HL-60 (cell line): Measurements from ENCODE around the gene DKK3.

Source experiments
- DNase-seq, 2 experiments: peaks; one replicate each; pipeline ENCODE4 v3.0.0-alpha.2; 2010 to 2020; ENCODE audit warnings: low read depth in 1 of 2, low spot score in 1 of 2
- H3K27ac ChIP-seq: fragments of 250-450 bp; sonication (Bioruptor Pico); replicated peaks from 2 replicates; pipeline ENCODE4 v1.5.1; 2020; ENCODE audit warnings: mild to moderate bottlenecking, moderate library complexity
- H3K27me3 ChIP-seq: fragments of 250-450 bp; sonication (Bioruptor Pico); 2 replicates; pipeline ENCODE4 v1.5.1; 2021; ENCODE audit warnings: mild to moderate bottlenecking, moderate library complexity; ENCODE audit not compliant: insufficient read depth, poor library complexity, severe bottlenecking
- H3K4me3 ChIP-seq: replicated peaks from 2 replicates; pipeline ENCODE4 v1.5.1; 2011; ENCODE audit warnings: mild to moderate bottlenecking, control low read depth, low read length; ENCODE audit not compliant: insufficient read depth
- CTCF ChIP-seq: IDR thresholded peaks from one replicate; pipeline ENCODE4 v1.5.1; 2011; ENCODE audit warnings: low read length, control low read depth, inconsistent platforms; ENCODE audit not compliant: insufficient read depth
- GABPA ChIP-seq: IDR thresholded peaks from 2 replicates; pipeline ENCODE4 v1.6.1; 2012; ENCODE audit warnings: low read depth
- POLR2AphosphoS5 ChIP-seq: IDR thresholded peaks from 2 replicates; pipeline ENCODE4 v1.6.1; 2012; ENCODE audit warnings: low read depth
- REST ChIP-seq: IDR thresholded peaks from 2 replicates; pipeline ENCODE4 v1.6.1; 2012; ENCODE audit warnings: low read depth; ENCODE audit not compliant: insufficient replicate concordance
- SPI1 ChIP-seq: IDR thresholded peaks from 2 replicates; pipeline ENCODE4 v1.6.1; 2012; ENCODE audit warnings: low read depth, mild to moderate bottlenecking, borderline replicate concordance

DKK3 gene

GRCh38 chr11:11960687-11961086 is 47.7 kb downstream of the DKK3 start:
- no peaks in the 10 kb centered on the region for H3K27me3 ChIP-seq
- TF ChIP-seq POLR2AphosphoS5, result no peak
- TF ChIP-seq GABPA, result no peak
- no peak for TF ChIP-seq REST
- no peak for TF ChIP-seq SPI1
- no peak for TF ChIP-seq CTCF
- H3K4me3 ChIP-seq, result no peak overlapping the region
- no peak for DNase-seq
- H3K27ac ChIP-seq, result no peak overlapping the region

- Histone ChIP-seq H3K27ac (no peak overlapping the region), H3K4me3 (no peak overlapping the region)
Measured at GRCh38 chr11:11959601-11960000, 48.8 kb downstream of the DKK3 start.

GRCh38 chr11:11958403-11959231 is 49.8 kb downstream of the DKK3 start:
- Histone ChIP-seq H3K27ac (no peak overlapping the region), H3K4me3 (no peak overlapping the region), H3K27me3 (no peaks in the 10 kb centered on the region)
- no peak for DNase-seq
- TF ChIP-seq SPI1 (no peak), GABPA (no peak), POLR2AphosphoS5 (no peak), REST (no peak), CTCF (no peak)

More at GRCh38 chr11:11959601-11960000, 48.8 kb downstream of the DKK3 start:
- TF ChIP-seq GABPA, result no peak
- H3K27me3 ChIP-seq, result no peaks in the 10 kb centered on the region
- no peak for DNase-seq

GRCh38 chr11:11956006-11956405 is 52.4 kb downstream of the DKK3 start:
- no peak overlapping the region for H3K27ac ChIP-seq
- DNase-seq, result no peak
- TF ChIP-seq CTCF (no peak), POLR2AphosphoS5 (no peak), GABPA (no peak), SPI1 (no peak), REST (no peak)
- H3K27me3 ChIP-seq, result no peaks in the 10 kb centered on the region
- H3K4me3 ChIP-seq, result no peak overlapping the region
